ENCODE data around the gene PTPRN. TPM values are rescaled to one million over a fixed set of nuclear protein-coding genes. Genes with fewer than 3 reads are reported as not detected.

The PTPRN gene
- total RNA-seq, 1 experiment from 2014 or later: 6.5 TPM

- Mint-ChIP-seq H3K9me3 (peaks cover 0 to 2% of the 10 kb centered on the region in 2 experiments; a peak in 3 of 5 replicates), H3K27ac (no peak overlapping the region), H3K36me3 (ENCODE audit: insufficient read depth in 1 of 3, low read depth in 3 of 3) (peaks cover 9 to 24% (median 23%) of the 10 kb centered on the region in 3 experiments; a peak in 6 of 7 replicates), H3K4me1 (peaks cover 28 to 40% of the 10 kb centered on the region in 2 experiments), H3K4me3 (peak overlapping the region in 1 of 2 experiments; percentile 67; a peak in 3 of 5 replicates), H3K27me3 (ENCODE audit: low read depth) (peaks cover 58% of the 10 kb centered on the region)
- Histone ChIP-seq H2BK12ac (ENCODE audit: insufficient read length, low read depth, low read length) (no peak overlapping the region), H3K56ac (ENCODE audit: insufficient read length, low read depth, low read length) (no peak overlapping the region), H2BK15ac (ENCODE audit: low read depth, low read length) (no peak overlapping the region), H3K27ac (ENCODE audit: insufficient read length, low read depth, low read length) (no peak overlapping the region), H3K18ac (ENCODE audit: insufficient read length, low read depth, low read length) (no peak overlapping the region), H3K79me1 (ENCODE audit: insufficient read depth, low read depth, low read length, poor library complexity, severe bottlenecking) (no peaks in the 10 kb centered on the region), H3K27me3 (ENCODE audit: insufficient read depth, low read length) (peaks cover 21% of the 10 kb centered on the region), H4K5ac (ENCODE audit: insufficient read length, low read depth, low read length) (no peak overlapping the region), H3K23me2 (ENCODE audit: insufficient read length, low read depth, low read length, poor library complexity, severe bottlenecking) (peaks cover 22% of the 10 kb centered on the region), H3K4ac (ENCODE audit: low read depth, low read length) (no peak overlapping the region), H2AFZ (ENCODE audit: low read length) (no peak overlapping the region), H2AK5ac (ENCODE audit: insufficient read length, low read length) (no peak overlapping the region), H3K79me2 (ENCODE audit: insufficient read depth, low read length) (no peaks in the 10 kb centered on the region), H3K4me2 (ENCODE audit: insufficient read depth, insufficient read length, low read length) (no peak overlapping the region), H4K8ac (replicated peaks; ENCODE audit: insufficient read length, low read depth, low read length) (no peak overlapping the region), H3K9ac (ENCODE audit: extremely low read depth, insufficient read length, low read length) (no peak overlapping the region), H3T11ph (ENCODE audit: low read length) (no peak overlapping the region), H3K4me1 (ENCODE audit: insufficient read depth, low read length) (peaks cover 3% of the 10 kb centered on the region; the same call in 1 of the 2 replicates), H3K23ac (ENCODE audit: insufficient read length, low read depth, low read length) (no peak overlapping the region), H4K91ac (ENCODE audit: insufficient read length, low read depth, low read length) (no peak overlapping the region), H2BK120ac (ENCODE audit: low read depth, low read length, poor library complexity, severe bottlenecking) (no peak overlapping the region), H3K14ac (ENCODE audit: insufficient read depth, low read length) (no peak overlapping the region; the same call in 1 of the 2 replicates), H3K9me3 (ENCODE audit: control insufficient read depth, low read depth, low read length) (no peaks in the 10 kb centered on the region), H2BK20ac (ENCODE audit: low read depth, low read length, poor library complexity, severe bottlenecking) (no peak overlapping the region), H2BK5ac (ENCODE audit: insufficient read length, low read length) (no peak overlapping the region), H4K20me1 (ENCODE audit: control insufficient read depth, insufficient read depth, insufficient read length) (no peaks in the 10 kb centered on the region)
- no CpG with 5 or more reads among the region's 6 CpGs for WGBS (ENCODE audit: extremely low coverage, insufficient read length, low lambda C conversion rate)
- no peak for TF ChIP-seq CTCF (conservative IDR thresholded peaks at IDR 0.05)
- no peak for DNase-seq
Measured at GRCh38 chr2:219251656-219252055, 57.5 kb downstream of the PTPRN start.

Data from H9 (cell line).